HL-60 (cell line): ENCODE data around the gene SMIM45.
A peak's percentile ranks its signal among the peaks of the same experiment; 100 is the strongest.

Experiments
- DNase-seq, 2 experiments: peaks; one replicate each; pipeline ENCODE4 v3.0.0-alpha.2; 2010 to 2020; ENCODE audit warnings: low read depth in 1 of 2, low spot score in 1 of 2
- H3K27ac ChIP-seq: fragments of 250-450 bp; sonication (Bioruptor Pico); replicated peaks from 2 replicates; pipeline ENCODE4 v1.5.1; 2020; ENCODE audit warnings: mild to moderate bottlenecking, moderate library complexity
- H3K27me3 ChIP-seq: fragments of 250-450 bp; sonication (Bioruptor Pico); 2 replicates; pipeline ENCODE4 v1.5.1; 2021; ENCODE audit warnings: mild to moderate bottlenecking, moderate library complexity; ENCODE audit not compliant: insufficient read depth, poor library complexity, severe bottlenecking
- H3K4me3 ChIP-seq: replicated peaks from 2 replicates; pipeline ENCODE4 v1.5.1; 2011; ENCODE audit warnings: mild to moderate bottlenecking, control low read depth, low read length; ENCODE audit not compliant: insufficient read depth
- GABPA ChIP-seq: IDR thresholded peaks from 2 replicates; pipeline ENCODE4 v1.6.1; 2012; ENCODE audit warnings: low read depth
- POLR2AphosphoS5 ChIP-seq: IDR thresholded peaks from 2 replicates; pipeline ENCODE4 v1.6.1; 2012; ENCODE audit warnings: low read depth
- SPI1 ChIP-seq: IDR thresholded peaks from 2 replicates; pipeline ENCODE4 v1.6.1; 2012; ENCODE audit warnings: low read depth, mild to moderate bottlenecking, borderline replicate concordance
- TF ChIP-seq, protein P1 (sequence below): IDR thresholded peaks from 2 replicates; pipeline ENCODE4 v1.6.1; 2012; ENCODE audit warnings: low read depth; ENCODE audit not compliant: insufficient replicate concordance
- TF ChIP-seq, protein P2 (sequence below): IDR thresholded peaks from one replicate; pipeline ENCODE4 v1.5.1; 2011; ENCODE audit warnings: low read length, control low read depth, inconsistent platforms; ENCODE audit not compliant: insufficient read depth

The SMIM45 gene

DNA sequence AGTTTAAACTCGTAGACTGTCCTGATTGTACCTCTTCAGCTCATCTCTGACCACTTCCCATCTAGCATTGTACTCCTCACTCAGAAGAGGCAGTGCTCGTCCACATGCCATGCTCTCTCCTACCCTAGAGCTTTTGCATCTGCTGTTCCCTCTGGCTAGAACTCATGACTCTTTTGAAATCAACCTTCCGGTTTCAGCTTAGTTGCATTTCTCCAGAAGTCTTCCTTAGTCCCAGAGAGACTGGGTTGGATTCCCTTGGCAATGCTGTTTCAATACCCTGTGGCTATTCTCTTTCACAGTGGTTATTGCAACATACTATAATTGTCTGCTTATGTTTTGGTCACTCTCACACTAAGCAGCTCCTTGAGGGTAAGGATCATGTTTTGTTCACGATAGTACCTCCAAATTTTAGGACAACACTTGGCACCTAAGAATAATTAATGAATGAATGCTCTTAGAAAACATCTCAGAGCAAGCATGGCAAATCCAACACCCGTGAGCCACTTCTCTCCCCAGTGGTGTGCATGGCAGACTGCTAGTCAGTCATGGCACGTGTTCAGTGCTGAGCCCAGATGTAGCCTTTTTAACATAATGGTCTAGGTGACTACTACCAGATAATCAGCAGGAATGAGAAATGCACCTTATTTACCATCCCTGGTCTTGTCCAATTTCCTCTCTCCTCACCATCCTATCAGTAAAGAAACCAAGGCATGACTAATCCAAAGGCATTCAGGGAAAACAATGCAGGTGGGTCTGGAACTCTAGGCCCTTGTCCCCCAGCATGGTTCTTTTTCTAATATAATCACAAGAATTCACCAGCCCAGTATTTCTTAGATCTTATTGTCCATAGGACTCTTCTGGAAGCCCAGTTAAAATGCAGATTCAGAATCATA, 31.8 kb downstream of the SMIM45 start:
- Histone ChIP-seq H3K27ac (0 out of 2 replicates have a peak overlapping the region, but pooled peaks have one; percentile 3), H3K27me3 (no peaks in the 10 kb centered on the region), H3K4me3 (no peak overlapping the region)
- TF ChIP-seq, protein P1, sequence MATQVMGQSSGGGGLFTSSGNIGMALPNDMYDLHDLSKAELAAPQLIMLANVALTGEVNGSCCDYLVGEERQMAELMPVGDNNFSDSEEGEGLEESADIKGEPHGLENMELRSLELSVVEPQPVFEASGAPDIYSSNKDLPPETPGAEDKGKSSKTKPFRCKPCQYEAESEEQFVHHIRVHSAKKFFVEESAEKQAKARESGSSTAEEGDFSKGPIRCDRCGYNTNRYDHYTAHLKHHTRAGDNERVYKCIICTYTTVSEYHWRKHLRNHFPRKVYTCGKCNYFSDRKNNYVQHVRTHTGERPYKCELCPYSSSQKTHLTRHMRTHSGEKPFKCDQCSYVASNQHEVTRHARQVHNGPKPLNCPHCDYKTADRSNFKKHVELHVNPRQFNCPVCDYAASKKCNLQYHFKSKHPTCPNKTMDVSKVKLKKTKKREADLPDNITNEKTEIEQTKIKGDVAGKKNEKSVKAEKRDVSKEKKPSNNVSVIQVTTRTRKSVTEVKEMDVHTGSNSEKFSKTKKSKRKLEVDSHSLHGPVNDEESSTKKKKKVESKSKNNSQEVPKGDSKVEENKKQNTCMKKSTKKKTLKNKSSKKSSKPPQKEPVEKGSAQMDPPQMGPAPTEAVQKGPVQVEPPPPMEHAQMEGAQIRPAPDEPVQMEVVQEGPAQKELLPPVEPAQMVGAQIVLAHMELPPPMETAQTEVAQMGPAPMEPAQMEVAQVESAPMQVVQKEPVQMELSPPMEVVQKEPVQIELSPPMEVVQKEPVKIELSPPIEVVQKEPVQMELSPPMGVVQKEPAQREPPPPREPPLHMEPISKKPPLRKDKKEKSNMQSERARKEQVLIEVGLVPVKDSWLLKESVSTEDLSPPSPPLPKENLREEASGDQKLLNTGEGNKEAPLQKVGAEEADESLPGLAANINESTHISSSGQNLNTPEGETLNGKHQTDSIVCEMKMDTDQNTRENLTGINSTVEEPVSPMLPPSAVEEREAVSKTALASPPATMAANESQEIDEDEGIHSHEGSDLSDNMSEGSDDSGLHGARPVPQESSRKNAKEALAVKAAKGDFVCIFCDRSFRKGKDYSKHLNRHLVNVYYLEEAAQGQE: no peak
- peak; percentile 62; the same call in 1 of the 2 replicates for TF ChIP-seq SPI1
- DNase-seq: peak; percentile 76 to 79

DNA sequence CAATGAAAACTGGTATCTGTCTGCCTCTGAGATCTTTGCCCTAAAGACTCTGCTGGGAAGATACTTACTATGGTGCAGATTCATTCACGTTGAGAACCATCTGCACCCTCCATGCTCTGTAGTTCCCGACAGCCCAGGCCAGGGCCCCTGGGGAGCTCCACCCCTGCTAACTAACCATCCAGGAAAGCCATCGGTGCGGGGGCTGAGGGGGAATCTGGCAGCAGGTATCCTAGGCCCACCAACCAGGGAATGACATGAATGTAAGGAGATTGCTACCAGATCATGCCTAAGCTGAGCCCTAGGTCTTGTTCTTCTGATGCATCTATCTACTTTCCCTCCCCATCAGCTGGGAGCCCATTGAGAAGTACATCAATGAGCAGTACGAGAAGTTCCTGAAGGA, 35.3 kb downstream of the SMIM45 start:
- Histone ChIP-seq H3K27me3 (no peaks in the 10 kb centered on the region), H3K27ac (no peak overlapping the region), H3K4me3 (no peak overlapping the region)
- no peak for TF ChIP-seq GABPA
- no peak for TF ChIP-seq POLR2AphosphoS5
- no peak for TF ChIP-seq SPI1
- TF ChIP-seq, protein P2, sequence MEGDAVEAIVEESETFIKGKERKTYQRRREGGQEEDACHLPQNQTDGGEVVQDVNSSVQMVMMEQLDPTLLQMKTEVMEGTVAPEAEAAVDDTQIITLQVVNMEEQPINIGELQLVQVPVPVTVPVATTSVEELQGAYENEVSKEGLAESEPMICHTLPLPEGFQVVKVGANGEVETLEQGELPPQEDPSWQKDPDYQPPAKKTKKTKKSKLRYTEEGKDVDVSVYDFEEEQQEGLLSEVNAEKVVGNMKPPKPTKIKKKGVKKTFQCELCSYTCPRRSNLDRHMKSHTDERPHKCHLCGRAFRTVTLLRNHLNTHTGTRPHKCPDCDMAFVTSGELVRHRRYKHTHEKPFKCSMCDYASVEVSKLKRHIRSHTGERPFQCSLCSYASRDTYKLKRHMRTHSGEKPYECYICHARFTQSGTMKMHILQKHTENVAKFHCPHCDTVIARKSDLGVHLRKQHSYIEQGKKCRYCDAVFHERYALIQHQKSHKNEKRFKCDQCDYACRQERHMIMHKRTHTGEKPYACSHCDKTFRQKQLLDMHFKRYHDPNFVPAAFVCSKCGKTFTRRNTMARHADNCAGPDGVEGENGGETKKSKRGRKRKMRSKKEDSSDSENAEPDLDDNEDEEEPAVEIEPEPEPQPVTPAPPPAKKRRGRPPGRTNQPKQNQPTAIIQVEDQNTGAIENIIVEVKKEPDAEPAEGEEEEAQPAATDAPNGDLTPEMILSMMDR: no peak
- TF ChIP-seq, protein P1: no peak
- no peak for DNase-seq

DNA sequence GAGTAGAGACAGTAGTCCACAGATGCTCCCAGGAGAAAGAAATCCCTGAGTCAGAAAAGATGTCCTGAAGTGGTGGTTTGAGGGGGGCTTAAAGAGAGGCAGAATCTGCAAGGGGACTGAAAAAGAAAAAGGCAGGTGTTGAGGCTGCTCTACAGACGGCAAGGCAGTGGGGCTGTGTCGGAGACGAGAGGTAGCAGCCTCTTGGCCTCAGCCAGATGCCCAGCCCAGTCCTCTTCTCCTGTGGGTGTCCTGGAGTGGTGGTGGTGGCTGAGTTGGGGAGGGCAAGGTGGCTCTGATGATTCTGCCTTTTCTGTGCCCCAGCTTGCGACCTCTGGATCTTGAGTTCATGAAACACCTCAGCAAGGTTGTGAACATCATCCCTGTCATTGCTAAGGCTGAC, 37.3 kb downstream of the SMIM45 start:
- DNase-seq: no peak
- TF ChIP-seq, protein P1: no peak
- TF ChIP-seq, protein P2: no peak
- TF ChIP-seq POLR2AphosphoS5: no peak
- TF ChIP-seq GABPA: no peak
- no peak for TF ChIP-seq SPI1
- H3K4me3 ChIP-seq: no peak overlapping the region
- no peaks in the 10 kb centered on the region for H3K27me3 ChIP-seq
- no peak overlapping the region for H3K27ac ChIP-seq
